Caco-2 (cell line): ENCODE data around the gene ADARB2. TPM values are rescaled to one million over a fixed set of nuclear protein-coding genes. Genes with fewer than 3 reads are reported as not detected.

ENCODE experiments used
- BruUV-seq: library from RNA; stranded (reverse); fragments of 400-500 nt; replicated peaks from 2 replicates; lab custom pipeline; 2021; lab: Mats Ljungman, UMichigan
- CTCF ChIA-PET: fragments of 300-600 bp; sonication (Branson Sonifier 250); formaldehyde crosslinking; loops from one replicate; lab custom pipeline; 2022; ENCODE audit warnings: antibody characterized with exemption; lab: Charles Lee
- POLR2A ChIA-PET: fragments of 300-600 bp; sonication (Branson Sonifier 250); formaldehyde crosslinking; loops from one replicate; lab custom pipeline; 2022; ENCODE audit warnings: antibody characterized with exemption; lab: Charles Lee
- DNase-seq, 2 experiments: peaks; one replicate each; pipeline versions ENCODE4 v3.0.0 to v3.0.0-alpha.2; 2020 to 2022
- H3K27me3 ChIP-seq: replicated peaks from 2 replicates; pipeline ENCODE4 v1.6.0; 2011; ENCODE audit warnings: low read length; ENCODE audit not compliant: control insufficient read depth, insufficient read depth
- H3K36me3 ChIP-seq: 2 replicates; pipeline ENCODE4 v1.5.1; 2011; ENCODE audit warnings: low read length; ENCODE audit not compliant: control insufficient read depth, insufficient read depth
- H3K4me1 ChIP-seq: fragments of 250-450 bp; sonication (Bioruptor Pico); 2 replicates; pipeline ENCODE4 v1.5.1; 2020; ENCODE audit warnings: mild to moderate bottlenecking
- H3K4me3 ChIP-seq: 2 replicates; pipeline ENCODE4 v1.5.1; 2011; ENCODE audit warnings: low read depth, mild to moderate bottlenecking, control low read depth, low read length
- H3K9me3 ChIP-seq: fragments of 250-450 bp; sonication (Bioruptor Pico); 2 replicates; pipeline ENCODE4 v1.5.1; 2020; ENCODE audit warnings: mild to moderate bottlenecking, moderate library complexity
- H3K27ac Mint-ChIP-seq: one replicate; pipeline ENCODE4 v1.8.0; 2022; ENCODE audit warnings: mixed read lengths; ENCODE audit not compliant: unreplicated experiment
- H3K27me3 Mint-ChIP-seq: one replicate; pipeline ENCODE4 v1.8.0; 2022; ENCODE audit warnings: mixed read lengths; ENCODE audit not compliant: insufficient read depth, unreplicated experiment
- H3K36me3 Mint-ChIP-seq: one replicate; pipeline ENCODE4 v1.8.0; 2022; ENCODE audit warnings: mild to moderate bottlenecking, mixed read lengths; ENCODE audit not compliant: insufficient read depth, unreplicated experiment
- H3K4me1 Mint-ChIP-seq: one replicate; pipeline ENCODE4 v1.8.0; 2022; ENCODE audit warnings: low read depth, mixed read lengths; ENCODE audit not compliant: unreplicated experiment
- H3K4me3 Mint-ChIP-seq: one replicate; pipeline ENCODE4 v1.8.0; 2022; ENCODE audit warnings: mild to moderate bottlenecking, moderate library complexity, mixed read lengths; ENCODE audit not compliant: unreplicated experiment
- H3K9me3 Mint-ChIP-seq: one replicate; pipeline ENCODE4 v1.8.0; 2022; ENCODE audit warnings: mixed read lengths; ENCODE audit not compliant: unreplicated experiment
- intact Hi-C: fragments of 100-400 bp; cut with micrococcal nuclease; formaldehyde crosslinking; loops from one replicate; pipeline ENCODE4 v1.10.0; 2022; ENCODE audit not compliant: unreplicated experiment
- total RNA-seq: library from RNA; stranded (reverse); gene quantifications from 2 replicates; pipeline ENCODE4 v1.2.3, GENCODE V29; 2022
- TF ChIP-seq, protein P1 (sequence below), 2 experiments: fragments of 200-600 bp in 1 of 2; IDR thresholded peaks; 1 replicate in 1 of 2; 2 replicates in 1 of 2; pipeline versions ENCODE4 v1.5.1 to v1.8.0; 2011 to 2022; ENCODE audit warnings: antibody characterized with exemption in 1 of 2, control low read depth in 1 of 2, inconsistent platforms in 1 of 2, low read depth in 1 of 2, low read length in 1 of 2, mild to moderate bottlenecking in 1 of 2, moderate library complexity in 1 of 2; ENCODE audit not compliant: insufficient read depth in 1 of 2, severe bottlenecking in 1 of 2, unreplicated experiment in 1 of 2

The ADARB2 gene
- total RNA-seq, 1 experiment from 2014 or later, result 0.27 TPM

DNA sequence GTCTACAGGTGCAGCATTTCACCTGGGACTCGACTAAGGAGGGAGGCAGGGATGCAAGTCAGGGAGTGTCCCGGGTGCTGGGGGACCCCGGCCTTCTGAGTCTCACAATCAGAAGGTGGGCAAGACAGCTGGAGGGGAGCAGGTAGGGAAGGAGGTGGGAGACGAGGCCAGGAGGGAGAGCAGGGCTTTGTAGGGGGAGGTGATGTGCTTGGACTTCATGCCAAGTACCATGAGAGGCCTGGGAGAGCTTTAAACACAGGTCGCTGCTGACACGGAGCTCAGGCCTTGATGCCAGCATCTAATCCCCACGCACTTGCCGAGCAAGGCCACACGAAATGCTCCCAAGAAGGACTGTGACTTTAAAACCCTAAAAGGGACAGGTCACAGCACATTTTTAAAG, 244.7 kb downstream of the ADARB2 start:
- CTCF ChIA-PET, result no interaction called here
- no TSS peak for BruUV-seq
- no peaks in the 10 kb centered on the region for H3K4me1 ChIP-seq
- intact Hi-C loops, result no loop called here
- TF ChIP-seq, protein P1, sequence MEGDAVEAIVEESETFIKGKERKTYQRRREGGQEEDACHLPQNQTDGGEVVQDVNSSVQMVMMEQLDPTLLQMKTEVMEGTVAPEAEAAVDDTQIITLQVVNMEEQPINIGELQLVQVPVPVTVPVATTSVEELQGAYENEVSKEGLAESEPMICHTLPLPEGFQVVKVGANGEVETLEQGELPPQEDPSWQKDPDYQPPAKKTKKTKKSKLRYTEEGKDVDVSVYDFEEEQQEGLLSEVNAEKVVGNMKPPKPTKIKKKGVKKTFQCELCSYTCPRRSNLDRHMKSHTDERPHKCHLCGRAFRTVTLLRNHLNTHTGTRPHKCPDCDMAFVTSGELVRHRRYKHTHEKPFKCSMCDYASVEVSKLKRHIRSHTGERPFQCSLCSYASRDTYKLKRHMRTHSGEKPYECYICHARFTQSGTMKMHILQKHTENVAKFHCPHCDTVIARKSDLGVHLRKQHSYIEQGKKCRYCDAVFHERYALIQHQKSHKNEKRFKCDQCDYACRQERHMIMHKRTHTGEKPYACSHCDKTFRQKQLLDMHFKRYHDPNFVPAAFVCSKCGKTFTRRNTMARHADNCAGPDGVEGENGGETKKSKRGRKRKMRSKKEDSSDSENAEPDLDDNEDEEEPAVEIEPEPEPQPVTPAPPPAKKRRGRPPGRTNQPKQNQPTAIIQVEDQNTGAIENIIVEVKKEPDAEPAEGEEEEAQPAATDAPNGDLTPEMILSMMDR (IDR thresholded peaks at IDR 0.05; ENCODE audit: insufficient read depth in 1 of 2, low read depth in 1 of 2, low read length in 1 of 2, severe bottlenecking in 1 of 2, unreplicated experiment in 1 of 2), result no peak
- H3K36me3 ChIP-seq, result no peaks in the 10 kb centered on the region
- no peaks in the 10 kb centered on the region for H3K27me3 ChIP-seq
- Mint-ChIP-seq H3K4me1 (no peaks in the 10 kb centered on the region), H3K27me3 (peaks cover 16% of the 10 kb centered on the region), H3K4me3 (no peak overlapping the region), H3K9me3 (no peaks in the 10 kb centered on the region), H3K27ac (no peak overlapping the region), H3K36me3 (no peaks in the 10 kb centered on the region)
- POLR2A ChIA-PET, result no interaction called here
- no peak overlapping the region for H3K4me3 ChIP-seq
- DNase-seq, result no peak
- H3K9me3 ChIP-seq, result no peaks in the 10 kb centered on the region

DNA sequence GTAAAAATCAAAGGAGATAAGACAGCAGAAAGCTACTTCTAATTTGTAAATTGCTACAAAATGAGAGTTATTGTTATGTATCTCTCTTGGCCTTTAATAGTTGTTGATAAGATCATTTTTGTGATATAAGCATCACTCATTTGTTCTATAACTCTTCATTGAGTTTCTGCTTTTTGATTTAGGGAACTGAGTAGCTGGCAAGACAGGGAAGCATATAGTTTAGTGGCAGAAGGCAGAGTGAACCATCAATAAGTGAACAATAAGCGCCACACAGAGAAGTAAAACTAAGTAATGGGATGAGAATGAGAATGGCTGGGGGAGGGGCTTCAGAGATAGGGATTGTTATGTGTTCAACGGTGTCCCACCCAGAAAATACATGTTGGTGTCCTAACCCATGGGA, 245.4 kb downstream of the ADARB2 start:
- H3K4me1 ChIP-seq, result no peaks in the 10 kb centered on the region
- H3K27ac Mint-ChIP-seq, result no peak overlapping the region
- H3K4me3 ChIP-seq, result no peak overlapping the region
- no peak overlapping the region for H3K4me3 Mint-ChIP-seq
- no peaks in the 10 kb centered on the region for H3K9me3 ChIP-seq
- POLR2A ChIA-PET, result no interaction called here
- CTCF ChIA-PET, result no interaction called here
- intact Hi-C loops, result no loop called here
- H3K36me3 Mint-ChIP-seq, result no peaks in the 10 kb centered on the region
- no peak for DNase-seq
- no peaks in the 10 kb centered on the region for H3K27me3 ChIP-seq
- TF ChIP-seq, protein P1 (IDR thresholded peaks at IDR 0.05; ENCODE audit: insufficient read depth in 1 of 2, low read depth in 1 of 2, low read length in 1 of 2, severe bottlenecking in 1 of 2, unreplicated experiment in 1 of 2), result no peak
- peaks cover 19% of the 10 kb centered on the region for H3K27me3 Mint-ChIP-seq
- no peaks in the 10 kb centered on the region for H3K36me3 ChIP-seq
- H3K9me3 Mint-ChIP-seq, result no peaks in the 10 kb centered on the region
- no peaks in the 10 kb centered on the region for H3K4me1 Mint-ChIP-seq
- no TSS peak for BruUV-seq

DNA sequence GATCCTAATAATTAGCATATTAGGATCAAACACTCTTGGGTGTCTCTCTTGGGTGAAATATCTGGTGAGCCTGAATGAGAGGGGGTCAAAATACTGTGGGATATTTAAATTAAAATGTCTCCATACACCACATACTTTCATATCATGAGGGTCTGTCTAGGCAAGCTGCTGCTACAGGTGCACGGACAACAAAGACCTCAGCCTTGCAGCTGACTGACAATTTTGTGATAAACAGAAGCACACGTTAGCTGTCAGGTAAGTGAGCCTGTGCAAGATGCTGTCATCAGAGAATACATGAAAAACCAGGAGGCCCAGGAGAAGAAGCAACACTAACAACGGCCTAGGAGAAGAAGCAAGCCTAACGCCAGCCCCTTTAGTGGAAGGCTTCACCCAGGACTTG, 247.5 kb downstream of the ADARB2 start:
- H3K27ac Mint-ChIP-seq, result no peak overlapping the region

More for the DNA sequence above, 247.5 kb downstream of the ADARB2 start:
- H3K36me3 ChIP-seq, result no peaks in the 10 kb centered on the region
- H3K27me3 ChIP-seq, result no peaks in the 10 kb centered on the region
- H3K4me3 Mint-ChIP-seq, result no peak overlapping the region
- intact Hi-C loops, result no loop called here
- no peak overlapping the region for H3K4me3 ChIP-seq
- no peaks in the 10 kb centered on the region for H3K36me3 Mint-ChIP-seq
- ChIA-PET POLR2A (no interaction called here), CTCF (no interaction called here)
- no peaks in the 10 kb centered on the region for H3K4me1 ChIP-seq
- DNase-seq, result no peak
- TF ChIP-seq, protein P1 (IDR thresholded peaks at IDR 0.05; ENCODE audit: insufficient read depth in 1 of 2, low read depth in 1 of 2, low read length in 1 of 2, severe bottlenecking in 1 of 2, unreplicated experiment in 1 of 2), result no peak
- H3K9me3 ChIP-seq, result no peaks in the 10 kb centered on the region
- H3K27me3 Mint-ChIP-seq, result peaks cover 32% of the 10 kb centered on the region
- BruUV-seq, result no TSS peak
- no peaks in the 10 kb centered on the region for H3K9me3 Mint-ChIP-seq
- H3K4me1 Mint-ChIP-seq, result no peaks in the 10 kb centered on the region
